ENCODE results near the gene LCN12. TPM values are rescaled to one million over a fixed set of nuclear protein-coding genes. Genes with fewer than 3 reads are reported as not detected.
"Not testable (repeated sequence)": the region's sequence is repeated elsewhere in the genome, so short reads cannot be mapped to it uniquely, and the experiment has no call there.

The LCN12 gene
- total RNA-seq, 1 donor from 2014 or later: not detected

DNA sequence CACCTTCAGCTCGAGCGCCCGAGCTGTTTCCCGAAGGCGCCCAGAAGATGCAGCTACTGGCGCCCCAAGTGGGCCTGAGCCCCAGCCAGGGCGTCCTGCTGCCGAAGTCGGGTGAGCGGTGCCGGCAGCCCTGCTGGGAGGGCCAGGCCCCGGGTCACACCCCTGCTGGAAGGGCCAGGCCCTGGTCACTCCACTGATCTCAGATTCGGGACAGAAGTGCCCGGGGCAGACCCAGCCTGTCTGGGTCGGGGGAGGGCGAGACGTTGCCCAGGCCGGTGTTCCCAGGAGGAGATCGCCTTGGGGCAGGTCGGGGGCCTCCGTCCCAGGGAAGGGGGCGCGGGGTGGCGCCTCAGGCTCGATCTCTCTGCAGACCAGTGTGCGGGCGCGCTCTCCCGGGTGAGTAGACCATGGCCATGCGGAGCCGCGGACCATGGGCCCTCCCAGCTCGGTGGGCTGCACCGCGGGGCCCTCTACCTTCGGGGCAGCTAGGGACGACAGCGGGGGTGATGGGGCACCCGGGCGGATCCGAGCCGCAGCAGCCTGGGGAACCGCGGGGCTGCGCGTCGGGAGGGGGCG is 33.0 kb downstream of the LCN12 start:
- no peak for DNase-seq (ENCODE audit: low spot score)

DNA sequence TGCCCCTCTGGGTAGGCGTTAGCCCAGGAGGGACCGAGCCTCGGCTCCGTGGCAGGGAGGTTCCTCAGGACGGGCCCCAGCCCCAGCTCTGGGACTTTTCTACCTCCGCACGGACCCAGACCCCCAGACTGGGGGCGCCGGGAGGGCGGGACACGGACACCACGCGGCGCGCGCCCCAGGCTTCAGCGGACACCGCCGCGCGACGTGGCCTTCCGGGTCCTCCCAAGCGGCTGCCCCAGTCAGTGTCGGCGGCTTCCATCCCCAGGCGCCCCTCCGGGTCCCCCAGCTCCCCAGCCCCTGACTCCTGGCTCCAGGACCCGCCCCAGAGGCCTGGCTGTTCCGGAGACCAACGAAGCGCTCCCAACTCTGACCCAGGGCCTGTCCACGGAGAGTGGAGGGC is 33.8 kb downstream of the LCN12 start:
- DNase-seq (ENCODE audit: low spot score): no peak

DNA sequence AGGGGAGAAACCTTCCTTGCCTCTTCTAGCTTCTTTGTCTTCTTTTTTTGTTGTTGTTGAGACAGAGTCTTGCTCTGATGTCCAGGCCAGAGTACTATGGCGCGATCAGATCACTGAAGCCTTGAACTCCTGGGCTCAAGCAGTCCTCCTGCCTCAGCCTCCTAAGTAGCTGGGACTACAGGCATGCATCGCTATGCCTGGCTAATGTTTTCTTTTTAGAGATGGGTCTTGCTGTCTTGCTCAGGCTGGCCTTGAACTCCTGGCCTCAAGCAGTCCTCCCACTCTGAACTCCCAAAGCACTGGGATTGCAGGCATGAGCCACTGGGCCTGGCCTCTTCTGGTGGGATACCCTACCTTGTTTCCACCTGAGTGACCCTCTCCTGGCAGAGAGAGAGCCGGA is 36.8 kb downstream of the LCN12 start:
- DNase-seq (ENCODE audit: low spot score): no peak

DNA sequence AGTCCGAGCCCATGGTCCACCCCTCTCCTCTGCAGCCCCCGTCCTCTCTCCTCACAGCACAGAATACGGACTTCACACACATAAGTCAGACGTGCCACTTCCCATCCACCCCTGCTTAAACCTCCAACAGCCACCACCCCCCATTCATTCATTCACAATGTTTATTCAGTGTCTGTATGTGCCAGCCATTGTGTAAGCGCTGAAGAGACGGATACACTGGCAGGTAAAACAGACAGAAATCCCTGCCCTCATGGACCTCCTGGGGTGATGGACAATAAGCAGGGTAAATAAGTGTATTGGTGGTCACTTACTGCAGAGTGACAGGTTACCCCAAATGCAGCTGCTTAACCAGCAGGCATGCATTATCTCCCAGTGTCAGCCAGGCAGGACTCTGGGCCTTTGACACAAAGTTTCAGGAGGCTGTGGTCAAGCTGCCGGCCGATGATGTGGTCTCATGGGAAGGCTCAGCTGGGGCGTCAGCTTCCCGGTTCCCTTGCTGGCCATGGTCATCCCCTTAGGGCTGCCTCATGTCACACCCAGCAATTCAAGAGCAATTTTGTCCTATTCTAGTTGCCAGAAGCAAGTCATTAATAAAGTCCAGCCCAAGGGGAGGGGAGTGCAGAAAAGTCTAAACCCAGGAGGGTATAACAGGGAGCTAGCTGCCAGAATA is 38.3 kb downstream of the LCN12 start:
- DNase-seq (ENCODE audit: low spot score): no peak

DNA sequence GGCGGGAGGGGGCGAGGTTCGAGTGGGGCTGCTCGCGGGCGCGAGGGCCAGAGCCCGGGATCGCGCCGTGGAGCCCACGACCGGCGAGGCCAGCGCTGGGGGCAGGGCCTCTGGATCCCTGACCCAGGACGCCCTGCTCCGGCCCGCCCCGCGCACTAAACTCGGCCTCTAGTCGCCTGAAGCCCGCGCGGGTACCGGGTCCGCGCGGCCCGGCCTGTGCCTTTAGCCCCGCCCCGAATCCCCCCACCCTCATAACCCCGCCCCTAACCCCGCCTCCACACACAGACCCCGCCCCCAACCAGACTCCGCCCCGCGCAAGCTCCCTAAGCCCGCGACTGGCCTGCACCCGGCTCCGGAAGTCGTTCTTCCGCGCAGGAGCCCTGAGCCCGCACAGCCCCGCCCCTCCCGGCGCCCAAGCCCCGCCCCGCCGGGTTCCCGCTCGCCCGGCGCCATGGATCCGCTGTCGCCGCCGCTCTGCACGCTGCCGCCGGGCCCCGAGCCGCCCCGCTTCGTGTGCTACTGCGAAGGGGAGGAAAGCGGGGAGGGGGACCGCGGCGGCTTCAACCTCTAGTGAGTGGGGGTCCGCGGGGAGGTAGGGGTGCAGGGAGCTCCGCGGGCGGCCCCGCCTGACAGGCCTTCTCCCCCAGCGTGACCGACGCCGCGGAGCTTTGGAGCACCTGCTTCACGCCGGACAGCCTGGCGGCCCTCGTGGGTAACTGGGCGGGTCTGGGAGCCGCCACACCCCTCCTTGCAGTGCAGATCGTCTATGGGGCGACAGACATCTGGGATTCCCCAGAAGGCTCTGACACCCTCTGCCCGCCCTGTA is 40.1 kb downstream of the LCN12 start, which contains the start of gene PAXX:
Gene PAXX, plus strand, starts transcription at position 430 of the 826 bp plus-strand sequence. Its CDS starts 22 bp downstream, at position 452.
- DNase-seq (ENCODE audit: low spot score): peak; percentile 98

DNA sequence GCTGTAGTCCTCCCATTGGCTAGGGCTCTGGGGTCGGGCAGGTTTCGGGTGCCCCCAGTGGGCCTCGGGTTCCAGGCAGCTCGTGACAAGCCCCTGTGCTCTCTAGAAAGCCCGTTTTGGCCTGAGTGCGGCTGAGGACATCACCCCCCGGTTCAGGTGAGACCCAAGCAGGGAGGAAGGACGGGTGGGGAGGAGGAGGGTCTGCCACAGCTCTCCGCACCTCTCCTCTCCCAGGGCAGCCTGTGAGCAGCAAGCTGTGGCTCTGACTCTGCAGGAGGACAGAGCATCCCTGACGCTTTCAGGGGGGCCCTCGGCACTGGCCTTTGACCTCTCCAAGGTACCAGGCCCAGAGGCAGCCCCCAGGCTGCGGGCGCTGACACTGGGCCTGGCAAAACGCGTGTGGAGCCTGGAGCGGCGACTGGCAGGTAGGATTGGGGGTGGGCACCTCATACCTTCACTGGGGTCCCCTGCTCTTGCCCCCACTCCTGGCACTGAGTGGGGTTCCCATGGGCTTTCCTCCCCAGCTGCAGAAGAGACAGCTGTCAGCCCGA is 40.8 kb downstream of the LCN12 start:
- no peak for DNase-seq (ENCODE audit: low spot score)

DNA sequence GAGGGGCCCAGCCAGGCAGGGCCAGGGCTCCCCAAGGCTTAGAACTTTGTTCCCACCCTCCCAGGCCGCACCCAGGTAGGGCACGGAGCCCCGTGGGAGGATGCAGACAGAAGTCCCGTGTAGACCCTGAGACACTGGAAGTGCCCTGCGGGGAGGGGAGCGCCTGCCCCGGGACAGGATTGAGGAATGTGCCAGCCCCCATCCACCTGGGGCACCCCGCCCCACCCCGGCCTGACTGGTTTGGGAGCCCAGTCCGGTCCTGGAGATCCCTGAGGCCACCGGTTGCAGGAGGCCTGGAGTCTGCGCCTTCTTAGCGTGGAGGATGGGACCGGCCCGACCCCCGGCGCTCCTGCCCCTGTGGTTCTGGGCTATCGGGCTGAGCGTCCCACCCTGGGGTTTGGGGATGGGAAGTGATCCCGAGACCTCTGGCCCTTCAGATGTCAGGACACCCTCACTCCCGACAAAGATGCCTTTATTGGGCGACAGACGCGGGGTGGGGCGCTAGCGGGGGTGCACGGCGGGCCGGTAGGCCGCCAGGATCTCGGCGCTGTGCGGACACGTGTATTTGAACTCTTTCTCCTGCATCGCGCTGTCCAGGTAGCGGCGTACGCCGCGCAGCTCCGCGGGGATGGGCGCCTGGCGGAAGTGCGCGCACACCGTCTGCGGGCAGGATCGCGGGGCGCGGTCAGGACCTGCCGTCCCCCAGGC is 42.3 kb downstream of the LCN12 start:
- DNase-seq (ENCODE audit: low spot score): no peak

DNA sequence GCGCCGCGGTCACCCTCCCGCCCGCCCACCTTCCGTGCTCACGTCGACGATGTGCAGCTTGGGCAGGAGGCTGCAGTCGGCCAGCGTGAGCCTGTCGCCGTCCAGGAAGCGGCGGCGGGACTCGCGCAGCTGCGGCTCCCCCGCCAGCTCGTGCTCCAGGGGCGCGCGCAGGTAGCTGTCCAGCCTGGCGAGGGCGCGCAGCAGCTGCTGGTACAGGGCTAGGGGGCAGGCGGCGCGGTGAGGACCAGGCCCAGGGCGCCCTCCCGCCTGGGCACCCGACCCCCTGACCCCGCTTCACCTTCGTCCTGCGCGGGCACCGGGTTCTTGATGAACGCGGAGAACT is 42.8 kb downstream of the LCN12 start:
- no peak for DNase-seq (ENCODE audit: low spot score)

DNA sequence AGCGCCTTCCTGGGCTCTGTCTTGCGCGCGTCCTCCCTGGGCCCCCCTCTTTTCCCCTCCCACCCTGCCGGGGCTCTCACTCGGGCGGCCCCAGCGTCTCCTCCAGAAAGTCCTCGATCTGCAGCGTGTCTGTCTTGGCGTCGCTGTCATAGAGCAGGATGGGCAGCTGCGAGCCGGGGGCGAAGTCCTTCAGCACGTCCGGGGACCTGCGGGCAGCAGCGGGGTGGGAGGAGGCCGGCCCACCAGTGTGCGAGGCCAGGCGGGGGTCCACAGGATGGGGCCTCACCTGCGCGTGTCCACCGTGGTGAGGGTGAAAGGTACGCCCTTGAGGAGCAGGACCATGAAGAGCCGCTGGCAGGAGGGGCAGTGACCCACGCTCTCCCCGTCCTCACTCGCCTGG is 43.3 kb downstream of the LCN12 start:
- no peak for DNase-seq (ENCODE audit: low spot score)

DNA sequence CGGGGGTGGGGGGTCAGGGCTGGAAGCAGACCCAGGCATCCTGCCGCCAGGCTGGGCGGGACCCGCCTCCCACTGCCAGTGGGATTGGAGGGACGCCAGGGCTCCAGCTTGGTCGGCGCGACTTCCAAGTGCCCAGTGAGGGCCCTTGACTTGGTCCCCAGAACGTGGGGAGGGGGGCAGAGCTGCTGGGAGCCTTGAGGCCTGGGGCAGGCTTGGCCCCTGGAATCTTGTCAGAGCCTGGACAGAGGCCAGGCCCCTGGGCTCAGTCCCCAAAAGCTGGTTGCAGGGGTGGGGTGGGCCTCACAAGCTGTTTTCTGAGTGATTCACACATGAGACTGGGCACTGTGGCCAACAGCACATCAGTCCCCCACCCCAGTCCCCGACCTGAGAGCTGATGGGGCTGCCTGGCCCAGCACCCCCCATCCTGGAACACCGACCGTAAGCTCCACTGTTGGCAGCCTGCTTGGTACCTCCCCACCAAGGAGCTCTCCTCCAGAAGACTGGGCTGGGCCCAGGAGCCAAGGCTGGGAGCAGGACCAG is 43.8 kb downstream of the LCN12 start:
- DNase-seq (ENCODE audit: low spot score): no peak

DNA sequence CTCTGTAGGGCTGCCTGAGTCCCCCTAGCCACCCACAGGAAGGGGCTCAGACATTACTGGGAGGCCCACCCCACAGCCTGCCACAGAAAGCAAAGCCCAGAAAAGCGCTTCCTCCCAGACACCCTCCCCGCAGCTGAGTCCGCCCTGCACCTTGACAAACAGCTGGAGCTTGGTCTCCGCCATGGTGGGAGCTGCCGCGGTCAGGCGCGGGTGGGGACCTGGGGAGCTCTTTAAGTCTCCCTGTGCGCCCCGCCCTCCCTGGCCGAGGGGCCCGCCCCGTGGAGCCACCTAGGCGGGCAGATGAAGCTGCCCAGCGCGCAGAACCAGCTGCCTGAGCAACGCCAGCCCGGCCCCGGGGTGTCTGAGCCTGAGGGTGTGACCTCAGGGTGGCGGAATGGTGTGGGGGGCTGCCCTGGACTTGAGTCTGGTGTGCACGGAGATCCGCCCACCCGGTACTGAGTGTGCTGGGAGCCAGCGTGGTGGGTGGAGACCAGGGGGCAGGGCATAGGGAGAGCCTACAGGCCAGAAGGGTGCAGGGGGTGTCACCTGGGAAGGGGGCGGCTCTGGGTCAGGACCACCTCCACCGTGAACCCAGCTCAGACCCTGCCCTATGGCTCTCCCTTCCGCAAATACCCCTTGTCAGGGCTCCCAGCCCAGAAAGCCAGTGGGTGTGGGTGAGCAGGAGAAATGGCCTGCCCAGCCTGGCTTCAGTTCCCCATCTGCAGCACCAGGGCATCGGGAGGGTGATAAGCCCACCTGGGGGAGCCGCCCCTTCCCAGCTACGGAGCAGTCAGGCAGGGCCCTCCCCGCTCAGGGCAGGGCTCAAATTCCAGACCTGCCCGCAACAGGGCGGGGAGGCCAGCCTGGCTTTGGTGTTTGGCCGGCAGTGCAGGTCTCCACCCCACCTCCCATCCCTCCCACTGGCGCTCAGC is 44.6 kb downstream of the LCN12 start, which contains the start of gene CLIC3:
Gene CLIC3, minus strand, starts transcription at position 208 of the 932 bp plus-strand sequence. Its CDS starts 25 bp downstream, at position 183.
- DNase-seq (ENCODE audit: low spot score): no peak

DNA sequence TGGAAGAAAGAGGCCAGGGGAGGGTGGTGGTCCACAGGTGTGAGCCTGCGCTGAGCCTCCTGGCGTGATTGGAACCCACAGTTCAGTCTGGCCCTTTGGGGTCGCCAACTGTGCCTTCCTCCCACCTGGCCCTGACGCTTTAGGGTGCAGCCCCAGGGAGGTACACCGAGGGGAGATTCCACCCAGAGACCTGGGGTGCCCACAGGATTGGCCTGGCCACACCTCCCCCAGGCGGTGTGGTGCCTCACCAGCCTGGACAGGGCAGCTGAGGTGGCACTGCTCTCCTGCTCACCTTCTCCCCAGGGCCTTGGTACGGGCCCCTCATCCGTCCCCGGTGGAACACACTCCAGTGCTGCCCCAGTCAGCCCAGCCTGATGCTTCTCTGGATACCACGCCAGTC is 45.3 kb downstream of the LCN12 start:
- DNase-seq (ENCODE audit: low spot score): no peak

DNA sequence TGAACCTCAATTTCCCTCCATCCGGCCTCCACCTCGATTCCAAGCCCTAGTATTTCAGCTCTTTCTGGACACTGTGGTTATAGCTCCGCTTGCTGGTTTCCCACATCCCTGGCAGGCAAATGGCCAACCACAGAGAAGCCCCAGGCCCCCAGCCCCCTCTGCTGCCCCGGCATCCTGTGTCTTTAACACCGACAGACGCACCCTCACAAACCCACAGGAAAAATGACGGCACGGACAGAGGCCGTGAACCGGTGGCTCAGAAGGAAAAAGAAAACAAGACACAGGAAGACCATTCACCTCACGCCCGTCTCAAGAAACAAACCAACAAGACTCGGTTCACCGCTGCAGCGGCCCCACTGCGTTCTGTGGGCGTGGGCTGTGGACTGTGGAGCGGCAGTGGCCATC is 45.8 kb downstream of the LCN12 start:
- DNase-seq (ENCODE audit: low spot score): no peak

DNA sequence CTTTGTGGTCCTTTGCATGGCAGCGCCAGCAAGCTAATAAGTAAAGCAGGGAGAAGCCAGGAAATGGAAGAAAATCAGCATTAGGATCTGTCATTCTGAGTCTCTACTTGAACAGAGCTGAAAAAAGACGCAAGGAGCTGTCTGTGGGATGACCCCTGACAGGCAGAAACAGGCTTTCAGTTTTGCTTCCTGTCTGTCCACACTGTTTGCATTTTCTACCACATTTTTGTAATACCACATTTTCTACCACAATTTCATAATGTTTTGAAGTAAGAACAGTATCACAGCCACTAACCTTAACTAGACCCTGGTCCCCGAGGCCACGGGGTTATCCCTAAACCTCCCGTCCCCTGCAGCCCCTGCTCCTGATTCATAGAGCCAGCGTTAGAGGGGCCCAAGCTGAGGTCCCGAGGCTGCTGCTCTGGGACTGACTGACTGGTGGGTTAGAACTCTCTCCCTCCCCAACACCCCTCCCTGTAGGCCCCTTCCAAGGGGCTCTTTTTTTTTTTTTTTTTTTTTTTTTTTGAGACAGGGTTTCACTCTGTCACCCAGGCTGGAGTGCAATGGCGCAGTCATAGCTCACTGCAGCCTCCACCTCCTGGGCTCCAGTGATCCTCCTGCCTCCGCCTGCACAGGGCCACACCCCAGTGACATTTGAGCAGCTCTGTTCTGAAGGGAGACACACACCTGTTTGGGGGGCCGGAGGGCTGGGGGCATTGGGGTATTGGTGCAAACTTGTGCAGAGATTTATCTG is 48.3 kb downstream of the LCN12 start:
- DNase-seq (ENCODE audit: low spot score): no peak

DNA sequence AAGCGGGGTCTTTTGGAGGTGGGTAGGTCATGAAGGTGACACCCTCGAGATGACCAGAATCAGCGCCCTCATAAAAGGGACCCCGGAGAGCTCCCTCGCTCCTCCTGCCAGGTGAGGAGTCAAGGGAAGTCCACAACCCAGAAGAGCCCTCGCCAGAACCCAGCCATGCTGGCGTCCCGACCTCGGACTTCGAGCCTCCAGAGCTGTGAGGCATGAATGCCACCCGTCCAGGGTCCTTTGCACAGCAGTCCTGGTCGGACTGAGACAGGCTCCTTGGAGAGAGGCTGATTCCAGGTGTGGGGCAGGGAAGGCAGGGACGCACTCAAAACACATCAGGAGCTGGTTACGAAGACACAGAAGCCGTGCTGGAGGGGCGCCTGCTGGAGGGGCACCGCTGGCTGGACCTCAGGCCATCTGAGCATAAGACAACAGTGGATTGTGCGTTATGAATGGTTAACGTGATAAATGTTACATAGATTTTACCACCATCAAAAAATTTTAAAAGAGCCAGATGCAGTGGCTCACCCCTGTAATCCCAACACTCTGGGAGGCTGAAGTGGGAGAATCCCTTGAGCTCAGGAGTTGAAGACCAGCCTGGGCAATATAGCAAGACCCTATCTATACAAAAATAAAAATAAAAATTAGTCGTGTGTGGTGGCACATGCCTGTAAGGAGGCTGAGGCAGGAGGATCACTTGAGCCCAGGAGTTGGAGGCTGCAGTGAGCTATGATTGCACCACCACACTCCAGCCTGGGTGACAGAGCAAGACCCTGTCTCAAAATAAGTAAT is 50.0 kb downstream of the LCN12 start:
- no peak for DNase-seq (ENCODE audit: low spot score)

DNA sequence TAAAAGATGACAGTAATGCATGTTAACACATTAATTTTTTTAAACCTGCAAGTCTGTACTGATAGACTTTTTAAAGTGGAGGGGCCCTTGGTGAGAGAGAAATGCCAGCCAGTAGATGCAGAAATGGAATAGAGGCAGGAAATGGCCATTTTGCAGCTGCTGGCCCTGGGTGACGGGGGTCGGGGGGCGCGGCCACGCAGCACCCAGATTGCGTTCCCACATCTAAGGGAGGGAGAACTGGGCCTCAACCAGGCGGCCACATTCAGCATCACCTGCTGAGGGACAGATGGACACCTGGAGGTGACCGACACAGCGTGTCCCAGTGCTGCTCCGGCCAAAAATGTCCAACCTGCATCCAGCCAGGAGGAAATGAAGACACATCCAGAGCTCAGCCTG is 50.6 kb downstream of the LCN12 start:
- no peak for DNase-seq (ENCODE audit: low spot score)

DNA sequence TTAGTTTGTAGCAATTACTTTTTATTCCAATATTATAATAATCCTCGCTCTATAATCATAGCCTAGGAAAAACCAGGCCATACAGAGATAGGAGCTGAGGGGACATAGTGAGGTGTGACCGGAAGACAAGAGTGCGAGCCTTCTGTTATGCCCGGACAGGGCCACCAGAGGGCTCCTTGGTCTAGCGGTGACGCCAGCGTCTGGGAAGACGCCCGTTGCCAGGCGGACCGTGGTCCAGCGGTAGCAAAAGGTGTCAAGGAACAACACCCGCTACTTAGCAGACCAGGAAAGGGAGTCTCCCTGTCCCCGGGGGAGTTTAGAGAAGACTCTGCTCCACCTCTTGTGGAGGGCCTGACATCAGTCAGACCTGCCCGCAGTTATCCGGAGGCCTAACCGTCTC is 52.2 kb downstream of the LCN12 start:
- not testable (repeated sequence) for DNase-seq (ENCODE audit: low spot score)
